HEK293T (cell line): ENCODE results near the gene PDZD8.
"Not testable (repeated sequence)": the region's sequence is repeated elsewhere in the genome, so short reads cannot be mapped to it uniquely, and the experiment has no call there.

Source experiments
- CTCF ChIA-PET: fragments of 350-600 bp; formaldehyde crosslinking; extraction: SDS; loops from one replicate; lab custom pipeline; 2021; ENCODE audit warnings: antibody characterized with exemption, inconsistent platforms; lab: Yijun Ruan, JAX
- POLR2A ChIA-PET: fragments of 350-600 bp; formaldehyde crosslinking; extraction: SDS; loops from one replicate; lab custom pipeline; 2020; ENCODE audit warnings: antibody characterized with exemption, inconsistent platforms; lab: Yijun Ruan, JAX
- DNase-seq: peaks from one replicate; pipeline ENCODE4 v3.0.0; 2012; ENCODE audit warnings: mixed read lengths; ENCODE audit errors: extremely low spot score
- ARNT ChIP-seq: fragments of 450-650 bp; IDR thresholded peaks from 2 replicates; pipeline ENCODE4 v1.6.1; 2017; ENCODE audit warnings: mild to moderate bottlenecking
- BHLHE40 ChIP-seq: fragments of 450-650 bp; IDR thresholded peaks from 2 replicates; pipeline ENCODE4 v1.6.1; 2016; ENCODE audit warnings: mild to moderate bottlenecking, moderate library complexity, borderline replicate concordance
- CTBP1 ChIP-seq: fragments of 450-650 bp; IDR thresholded peaks from 2 replicates; pipeline ENCODE4 v1.6.1; 2016; ENCODE audit warnings: borderline replicate concordance
- ELF4 ChIP-seq: fragments of 450-650 bp; IDR thresholded peaks from 2 replicates; pipeline ENCODE4 v1.6.1; 2017; ENCODE audit warnings: antibody characterized with exemption
- FOXA1 ChIP-seq: fragments of 450-650 bp; IDR thresholded peaks from 2 replicates; pipeline ENCODE4 v1.6.1; 2016; ENCODE audit warnings: mild to moderate bottlenecking
- FOXK2 ChIP-seq: fragments of 450-650 bp; IDR thresholded peaks from 2 replicates; pipeline ENCODE4 v1.6.1; 2016; ENCODE audit warnings: mild to moderate bottlenecking
- FOXM1 ChIP-seq: fragments of 450-650 bp; IDR thresholded peaks from 2 replicates; pipeline ENCODE4 v1.6.1; 2017; ENCODE audit warnings: mild to moderate bottlenecking, borderline replicate concordance
- HDGF ChIP-seq: fragments of 450-650 bp; IDR thresholded peaks from 2 replicates; pipeline ENCODE4 v1.6.1; 2017; ENCODE audit warnings: antibody characterized with exemption, borderline replicate concordance
- L3MBTL2 ChIP-seq: fragments of 450-650 bp; conservative IDR thresholded peaks from 2 replicates; pipeline ENCODE4 v1.6.1; 2016; ENCODE audit warnings: mild to moderate bottlenecking
- LEF1 ChIP-seq: fragments of 450-650 bp; IDR thresholded peaks from 2 replicates; pipeline ENCODE4 v1.6.1; 2017; ENCODE audit warnings: mild to moderate bottlenecking, borderline replicate concordance
- NFRKB ChIP-seq: fragments of 450-650 bp; IDR thresholded peaks from 2 replicates; pipeline ENCODE4 v1.6.1; 2016; ENCODE audit warnings: mild to moderate bottlenecking, moderate library complexity
- SP1 ChIP-seq: fragments of 450-650 bp; IDR thresholded peaks from 2 replicates; pipeline ENCODE4 v1.6.1; 2017
- SUZ12 ChIP-seq: fragments of 450-650 bp; IDR thresholded peaks from 2 replicates; pipeline ENCODE4 v1.6.1; 2016; ENCODE audit warnings: mild to moderate bottlenecking
- TARDBP ChIP-seq: fragments of 450-650 bp; IDR thresholded peaks from 2 replicates; pipeline ENCODE4 v1.6.1; 2016
- ZNF384 ChIP-seq: fragments of 450-650 bp; IDR thresholded peaks from 2 replicates; pipeline ENCODE4 v1.6.1; 2016
- TF ChIP-seq, protein P1 (sequence below): fragments of 450-650 bp; IDR thresholded peaks from 2 replicates; pipeline ENCODE4 v1.6.1; 2016

PDZD8 gene

DNA sequence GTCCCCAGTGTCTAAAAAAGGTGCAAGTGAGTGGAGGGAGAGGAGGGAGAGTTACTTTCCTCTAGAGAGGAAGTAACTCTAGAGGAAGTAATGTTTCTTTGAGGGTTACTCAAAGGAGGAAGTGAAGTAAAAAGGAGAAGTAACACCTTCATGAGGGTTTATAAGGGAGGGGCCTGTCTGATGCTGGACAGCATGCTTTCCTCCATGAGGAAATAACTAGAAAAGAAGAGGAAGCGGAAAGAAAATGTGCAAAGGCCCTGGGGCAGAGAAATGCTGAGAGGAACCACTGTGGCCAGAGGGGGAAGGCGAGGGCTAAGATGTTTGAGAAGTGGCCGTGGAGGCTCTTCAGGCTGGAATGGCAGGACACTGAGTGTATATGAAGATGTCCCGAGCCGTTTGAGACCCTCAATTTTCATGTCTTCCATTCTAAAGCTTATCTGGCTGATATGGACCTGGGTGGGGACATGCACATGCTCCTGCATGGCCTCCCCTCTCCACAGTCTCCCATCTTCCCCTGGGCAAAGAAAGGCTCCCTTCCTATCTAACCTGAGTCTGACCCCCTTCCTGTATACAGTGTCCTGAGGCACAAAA lies 137.7 kb downstream of the PDZD8 start:
- ChIA-PET POLR2A (no interaction called here), CTCF (no interaction called here)
- no peak for DNase-seq
- TF ChIP-seq FOXK2, result no peak
- TF ChIP-seq FOXM1, result no peak
- TF ChIP-seq LEF1, result no peak
- no peak for TF ChIP-seq FOXA1
- TF ChIP-seq ELF4, result no peak
- no peak for TF ChIP-seq SP1
- no peak for TF ChIP-seq TARDBP
- TF ChIP-seq BHLHE40, result no peak
- no peak for TF ChIP-seq NFRKB
- TF ChIP-seq ZNF384, result no peak
- TF ChIP-seq CTBP1, result no peak
- TF ChIP-seq HDGF, result no peak
- TF ChIP-seq, protein P1, sequence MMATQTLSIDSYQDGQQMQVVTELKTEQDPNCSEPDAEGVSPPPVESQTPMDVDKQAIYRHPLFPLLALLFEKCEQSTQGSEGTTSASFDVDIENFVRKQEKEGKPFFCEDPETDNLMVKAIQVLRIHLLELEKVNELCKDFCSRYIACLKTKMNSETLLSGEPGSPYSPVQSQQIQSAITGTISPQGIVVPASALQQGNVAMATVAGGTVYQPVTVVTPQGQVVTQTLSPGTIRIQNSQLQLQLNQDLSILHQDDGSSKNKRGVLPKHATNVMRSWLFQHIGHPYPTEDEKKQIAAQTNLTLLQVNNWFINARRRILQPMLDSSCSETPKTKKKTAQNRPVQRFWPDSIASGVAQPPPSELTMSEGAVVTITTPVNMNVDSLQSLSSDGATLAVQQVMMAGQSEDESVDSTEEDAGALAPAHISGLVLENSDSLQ, result no peak

DNA sequence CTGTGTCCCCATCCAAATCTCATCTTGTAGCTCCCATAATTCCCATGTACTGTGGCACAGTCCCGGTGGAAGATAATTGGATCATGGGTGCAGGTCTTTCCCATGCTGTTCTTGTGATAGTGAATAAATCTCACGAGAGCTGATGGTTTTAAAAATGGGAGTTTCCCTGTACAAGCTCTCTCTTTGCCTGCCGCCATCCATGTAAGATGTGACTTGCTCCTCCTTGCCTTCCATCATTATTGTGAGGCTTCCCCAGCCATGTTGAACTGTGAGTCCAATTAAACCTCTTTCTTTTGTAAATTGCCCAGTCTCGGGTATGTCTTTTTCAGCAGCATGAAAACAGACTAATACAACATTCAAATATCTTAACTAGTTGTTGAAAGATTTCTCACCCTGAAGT lies 145.1 kb downstream of the PDZD8 start:
- DNase-seq, POLR2A ChIA-PET: not testable (repeated sequence)
- CTCF ChIA-PET, result interaction anchor here (0.7 to 1.1 kb wide), 2 partner anchors 14 to 268 kb away, joined by 3 to 4 read pairs; no protein-coding TSS in a partner anchor

DNA sequence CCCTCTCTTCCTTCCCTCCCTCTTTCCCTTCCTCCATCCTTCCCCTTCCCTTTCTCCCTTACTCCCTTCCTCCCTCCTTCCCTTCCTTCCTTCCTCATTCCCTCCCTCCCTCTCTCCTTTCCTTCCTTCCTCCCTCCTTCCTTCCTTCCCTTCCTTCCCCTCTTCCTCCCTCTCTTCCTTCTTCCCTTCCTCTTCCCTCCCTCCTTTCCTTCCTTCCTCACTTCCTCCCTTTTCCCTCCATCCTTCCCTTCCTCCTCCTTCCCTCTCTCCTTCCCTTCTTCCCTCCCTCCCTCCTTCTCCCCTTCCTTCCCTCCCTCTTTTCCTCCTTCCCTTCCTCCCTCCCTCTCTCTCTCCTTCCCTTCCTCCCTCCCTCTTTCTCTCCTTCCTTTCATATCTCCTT lies 147.0 kb downstream of the PDZD8 start:
- no peak for DNase-seq
- POLR2A ChIA-PET, result no interaction called here
- CTCF ChIA-PET, result interaction anchor here (3.1 kb wide), 1 partner anchor 91 kb away, joined by 18 read pairs; no protein-coding TSS in a partner anchor
- TF ChIP-seq ARNT (no peak), ZNF384 (no peak), SUZ12 (no peak), NFRKB (no peak), ELF4 (no peak), BHLHE40 (no peak), TARDBP (no peak), FOXK2 (no peak), LEF1 (no peak), FOXM1 (no peak), SP1 (no peak), L3MBTL2 (no peak), HDGF (no peak), FOXA1 (no peak), CTBP1 (no peak)
- TF ChIP-seq, protein P1, result no peak
